GM12878 (cell line): ENCODE data around the gene TBC1D12. TPM values are rescaled to one million over a fixed set of nuclear protein-coding genes. Genes with fewer than 3 reads are reported as not detected.

ENCODE experiments used
- ATAC-seq: fragments of 200-7000 bp; cut with Tn5 transposase; 3 replicates; pipeline ENCODE4 v1.9.1; 2020; ENCODE audit warnings: mild to moderate bottlenecking, moderate library complexity
- BruUV-seq: library from RNA; stranded (reverse); fragments of 400-500 nt; replicated peaks from 2 replicates; lab custom pipeline; 2021; lab: Mats Ljungman, UMichigan
- CTCF ChIA-PET: fragments of 300-600 bp; sonication (Branson Sonifier 250); formaldehyde crosslinking; extraction: SDS; loops from one replicate; lab custom pipeline; 2021; ENCODE audit warnings: inconsistent platforms; lab: Yijun Ruan, JAX
- POLR2A ChIA-PET: fragments of 350-600 bp; formaldehyde crosslinking; extraction: SDS; loops from one replicate; lab custom pipeline; 2021; ENCODE audit warnings: inconsistent platforms; lab: Charles Lee
- RAD21 ChIA-PET: fragments of 300-600 bp; sonication (Branson Sonifier 250); formaldehyde crosslinking; loops from one replicate; lab custom pipeline; 2023; ENCODE audit warnings: antibody characterized with exemption; ENCODE audit not compliant: unreplicated experiment; lab: Charles Lee
- SMC1A ChIA-PET: fragments of 300-600 bp; sonication (Branson Sonifier 250); formaldehyde crosslinking; loops from one replicate; lab custom pipeline; 2023; ENCODE audit not compliant: unreplicated experiment, uncharacterized antibody; lab: Charles Lee
- DNase-seq: peaks from one replicate; pipeline ENCODE4 v3.0.0-alpha.2; 2011; ENCODE audit warnings: low read depth, low spot score
- FAIRE-seq: peaks from 3 replicates; lab custom pipeline; 2011; peaks lifted over from hg19 to GRCh38; lab: Jason Lieb, UNC
- H2AFZ ChIP-seq: 2 replicates; pipeline ENCODE4 v1.6.0; 2011; ENCODE audit warnings: low read depth, low read length, control low read depth; ENCODE audit not compliant: control insufficient read depth
- H3K27ac ChIP-seq: 2 replicates; pipeline ENCODE4 v1.5.1; 2011; ENCODE audit warnings: control low read depth; ENCODE audit not compliant: control insufficient read depth, insufficient read depth
- H3K27me3 ChIP-seq, 2 experiments: replicated peaks in 1 of 2; 2 replicates each; pipeline versions ENCODE4 v1.6.0 to v1.6.1; 2011; ENCODE audit warnings: low read length in 1 of 2; ENCODE audit not compliant: control insufficient read depth in 2 of 2, insufficient read depth in 2 of 2
- H3K36me3 ChIP-seq, 2 experiments: 2 replicates each; pipeline ENCODE4 v1.5.1; 2011; ENCODE audit warnings: low read length in 1 of 2; ENCODE audit not compliant: control insufficient read depth in 2 of 2, insufficient read depth in 2 of 2
- H3K4me1 ChIP-seq: 2 replicates; pipeline ENCODE4 v1.6.1; 2011; ENCODE audit warnings: mild to moderate bottlenecking, low read length, moderate library complexity, mixed read lengths; ENCODE audit not compliant: control insufficient read depth, insufficient read depth
- H3K4me2 ChIP-seq: 2 replicates; pipeline ENCODE4 v1.6.0; 2011; ENCODE audit warnings: control low read depth; ENCODE audit not compliant: control insufficient read depth, insufficient read depth
- H3K4me3 ChIP-seq: fragments of 200-600 bp; sonication (generic); 2 replicates; pipeline ENCODE4 v1.5.1; 2016
- H3K79me2 ChIP-seq: 2 replicates; pipeline ENCODE4 v1.6.0; 2011; ENCODE audit warnings: low read length; ENCODE audit not compliant: control insufficient read depth, insufficient read depth
- H3K9ac ChIP-seq: 2 replicates; pipeline ENCODE4 v1.8.0; 2011; ENCODE audit warnings: low read length, control low read depth, mixed read lengths; ENCODE audit not compliant: control insufficient read depth, insufficient read depth
- H3K9me3 ChIP-seq: replicated peaks from 3 replicates; pipeline ENCODE4 v1.5.1; 2011; ENCODE audit warnings: mild to moderate bottlenecking, low read length; ENCODE audit not compliant: control insufficient read depth, insufficient read depth
- H4K20me1 ChIP-seq: 2 replicates; pipeline ENCODE4 v1.6.0; 2011; ENCODE audit not compliant: control insufficient read depth, insufficient read depth
- ATF7 ChIP-seq: fragments of 450-650 bp; IDR thresholded peaks from 2 replicates; pipeline ENCODE4 v1.6.1; 2016; ENCODE audit warnings: low read depth, mild to moderate bottlenecking
- EGR1 ChIP-seq, 2 experiments: IDR thresholded peaks; 1 replicate in 1 of 2; 2 replicates in 1 of 2; pipeline ENCODE4 v1.6.1; 2011 to 2012; ENCODE audit warnings: low read depth in 2 of 2, low read length in 2 of 2, borderline replicate concordance in 1 of 2, mild to moderate bottlenecking in 1 of 2, moderate library complexity in 1 of 2
- JUNB ChIP-seq: IDR thresholded peaks from 2 replicates; pipeline ENCODE4 v1.6.1; 2016; ENCODE audit warnings: antibody characterized with exemption, mild to moderate bottlenecking
- MXI1 ChIP-seq: fragments of 150-350 bp; IDR thresholded peaks from 2 replicates; pipeline ENCODE4 v1.6.1; 2011; ENCODE audit warnings: low read depth, mild to moderate bottlenecking, inconsistent platforms, low read length, improper control_type of control experiment
- NBN ChIP-seq: fragments of 450-650 bp; IDR thresholded peaks from 2 replicates; pipeline ENCODE4 v1.6.1; 2016
- PAX8 ChIP-seq: fragments of 450-650 bp; IDR thresholded peaks from 2 replicates; pipeline ENCODE4 v1.6.1; 2017; ENCODE audit warnings: mild to moderate bottlenecking, moderate library complexity
- RAD21 ChIP-seq: IDR thresholded peaks from 2 replicates; pipeline ENCODE4 v1.6.1; 2011; ENCODE audit warnings: mild to moderate bottlenecking, low read depth, low read length, moderate library complexity; ENCODE audit not compliant: insufficient read depth
- RAD51 ChIP-seq: fragments of 450-650 bp; IDR thresholded peaks from 2 replicates; pipeline ENCODE4 v1.6.1; 2016; ENCODE audit warnings: moderate library complexity, mild to moderate bottlenecking, inconsistent platforms
- SPI1 ChIP-seq: IDR thresholded peaks from 2 replicates; pipeline ENCODE4 v1.6.1; 2011; ENCODE audit warnings: low read depth, mild to moderate bottlenecking, low read length, moderate library complexity, borderline replicate concordance; ENCODE audit not compliant: insufficient read depth
- SUPT20H ChIP-seq: IDR thresholded peaks from 2 replicates; pipeline ENCODE4 v1.6.1; 2011; ENCODE audit warnings: low read depth, mild to moderate bottlenecking, low read length, moderate library complexity, borderline replicate concordance; ENCODE audit not compliant: control insufficient read depth
- ZBED1 ChIP-seq: IDR thresholded peaks from 2 replicates; pipeline ENCODE4 v1.6.1; 2016; ENCODE audit warnings: borderline replicate concordance
- ZNF217 ChIP-seq: fragments of 450-650 bp; IDR thresholded peaks from 2 replicates; pipeline ENCODE4 v1.6.1; 2017; ENCODE audit warnings: antibody characterized with exemption, mild to moderate bottlenecking
- ZZZ3 ChIP-seq: IDR thresholded peaks from 2 replicates; pipeline ENCODE4 v1.6.1; 2011; ENCODE audit warnings: low read depth; ENCODE audit not compliant: control insufficient read depth, insufficient read length
- WGBS: methylation state at CpG from one replicate; pipeline ENCODE4 v1.1.6; 2016; ENCODE audit warnings: low lambda C conversion rate; ENCODE audit not compliant: insufficient replicate concordance, insufficient coverage; ENCODE audit errors: missing lambda C conversion rate; 5-methylcytosine and 5-hydroxymethylcytosine counted together
- in situ Hi-C: fragments of 300-500 bp; cut with MboI; formaldehyde crosslinking; loops from 9 replicates; pipeline ENCODE4 v1.14.3; 2018; ENCODE audit warnings: mixed read lengths
- intact Hi-C: fragments of 100-400 bp; cut with micrococcal nuclease; formaldehyde crosslinking; loops from one replicate; pipeline ENCODE4 v1.14.2; 2022; ENCODE audit not compliant: unreplicated experiment
- polyA plus RNA-seq, 11 experiments: library from polyadenylated mRNA; depleted of rRNA in 4 of 11; unstranded in 6 of 11; stranded (reverse) in 5 of 11; fragments of >200 nt; fragmentation: Nextera tagmentation in 4 of 11; fragmentation: Illumina TruSeq in 1 of 11; extraction: Ambion mirVana in 4 of 11; extraction: Trizol in 1 of 11; gene quantifications; 1 replicate in 1 of 11; 2 replicates in 10 of 11; pipeline versions ENCODE4 v1.2.1 to v1.2.3, GENCODE V29; 2011 to 2016; ENCODE audit warnings: inconsistent platforms in 2 of 11, missing spikeins in 2 of 11, low read depth in 1 of 11
- total RNA-seq, 4 experiments: library from RNA; depleted of rRNA in 3 of 4; stranded (reverse); fragments of >200 nt in 3 of 4; fragmentation: Illumina TruSeq in 1 of 4; extraction: Trizol in 1 of 4; gene quantifications; 2 replicates each; pipeline versions ENCODE4 v1.2.1 to v1.2.3, GENCODE V29; 2013 to 2021
- TF ChIP-seq, protein P1 (sequence below): fragments of 450-650 bp; IDR thresholded peaks from 2 replicates; pipeline ENCODE4 v1.6.1; 2017; ENCODE audit warnings: mild to moderate bottlenecking, moderate library complexity
- TF ChIP-seq, protein P2 (sequence below), 3 experiments: IDR thresholded peaks in 2 of 3; conservative IDR thresholded peaks in 1 of 3; 2 replicates each; pipeline ENCODE4 v1.5.1; 2011; ENCODE audit warnings: low read depth in 3 of 3, low read length in 3 of 3, mild to moderate bottlenecking in 3 of 3, control low read depth in 2 of 3, moderate library complexity in 2 of 3, inconsistent platforms in 1 of 3, mixed read lengths in 1 of 3; ENCODE audit not compliant: control insufficient read depth in 2 of 3, insufficient read depth in 1 of 3; ENCODE audit errors: extremely low read depth in 1 of 3

Gene TBC1D12
- total and polyA plus RNA-seq, 10 of the 15 experiments (the other 5 are each of a cell fraction or from before 2014, with no cell fraction given): 2.6 to 7.5 (median 3.8) TPM

DNA sequence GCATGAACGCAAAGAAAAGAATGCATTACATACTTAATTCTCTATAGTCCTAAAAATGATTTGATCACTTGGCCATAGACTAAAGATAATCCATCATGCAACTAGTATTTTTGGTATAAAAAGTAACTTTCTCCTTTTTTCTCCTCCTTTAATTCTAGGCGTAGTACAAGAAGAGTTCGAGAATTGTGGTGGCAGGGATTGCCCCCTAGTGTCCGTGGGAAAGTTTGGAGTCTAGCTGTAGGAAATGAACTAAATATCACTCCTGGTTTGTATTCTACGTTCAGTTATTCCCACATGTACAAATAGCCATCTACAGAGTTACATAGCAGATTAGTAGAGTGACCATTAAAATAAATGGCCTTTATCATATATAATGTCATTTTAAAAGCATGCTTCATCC is 97.7 kb downstream of the TBC1D12 start:
- FAIRE-seq (no peak), DNase-seq (no peak), ATAC-seq (no peak)
- Histone ChIP-seq H2AFZ (no peak overlapping the region), H3K27me3 (no peaks in the 10 kb centered on the region), H3K4me1 (peaks cover 6% of the 10 kb centered on the region), H3K4me3 (no peak overlapping the region), H4K20me1 (no peaks in the 10 kb centered on the region), H3K79me2 (no peaks in the 10 kb centered on the region), H3K36me3 (no peaks in the 10 kb centered on the region), H3K4me2 (no peak overlapping the region), H3K9ac (no peak overlapping the region), H3K27ac (no peak overlapping the region), H3K9me3 (no peaks in the 10 kb centered on the region)
- in situ Hi-C loops: no loop called here
- WGBS: 93% methylated on average over 5 of the region's 5 CpGs
- ChIA-PET RAD21 (no interaction called here), SMC1A (no interaction called here), CTCF (no interaction called here), POLR2A (no interaction called here)
- BruUV-seq: TSS peak; percentile 26
- no peak for TF ChIP-seq EGR1 (IDR thresholded peaks at IDR 0.05; ENCODE audit: borderline replicate concordance in 1 of 2, low read depth in 2 of 2, low read length in 2 of 2)
- no peak for TF ChIP-seq SPI1
- TF ChIP-seq SUPT20H: no peak
- TF ChIP-seq, protein P1, sequence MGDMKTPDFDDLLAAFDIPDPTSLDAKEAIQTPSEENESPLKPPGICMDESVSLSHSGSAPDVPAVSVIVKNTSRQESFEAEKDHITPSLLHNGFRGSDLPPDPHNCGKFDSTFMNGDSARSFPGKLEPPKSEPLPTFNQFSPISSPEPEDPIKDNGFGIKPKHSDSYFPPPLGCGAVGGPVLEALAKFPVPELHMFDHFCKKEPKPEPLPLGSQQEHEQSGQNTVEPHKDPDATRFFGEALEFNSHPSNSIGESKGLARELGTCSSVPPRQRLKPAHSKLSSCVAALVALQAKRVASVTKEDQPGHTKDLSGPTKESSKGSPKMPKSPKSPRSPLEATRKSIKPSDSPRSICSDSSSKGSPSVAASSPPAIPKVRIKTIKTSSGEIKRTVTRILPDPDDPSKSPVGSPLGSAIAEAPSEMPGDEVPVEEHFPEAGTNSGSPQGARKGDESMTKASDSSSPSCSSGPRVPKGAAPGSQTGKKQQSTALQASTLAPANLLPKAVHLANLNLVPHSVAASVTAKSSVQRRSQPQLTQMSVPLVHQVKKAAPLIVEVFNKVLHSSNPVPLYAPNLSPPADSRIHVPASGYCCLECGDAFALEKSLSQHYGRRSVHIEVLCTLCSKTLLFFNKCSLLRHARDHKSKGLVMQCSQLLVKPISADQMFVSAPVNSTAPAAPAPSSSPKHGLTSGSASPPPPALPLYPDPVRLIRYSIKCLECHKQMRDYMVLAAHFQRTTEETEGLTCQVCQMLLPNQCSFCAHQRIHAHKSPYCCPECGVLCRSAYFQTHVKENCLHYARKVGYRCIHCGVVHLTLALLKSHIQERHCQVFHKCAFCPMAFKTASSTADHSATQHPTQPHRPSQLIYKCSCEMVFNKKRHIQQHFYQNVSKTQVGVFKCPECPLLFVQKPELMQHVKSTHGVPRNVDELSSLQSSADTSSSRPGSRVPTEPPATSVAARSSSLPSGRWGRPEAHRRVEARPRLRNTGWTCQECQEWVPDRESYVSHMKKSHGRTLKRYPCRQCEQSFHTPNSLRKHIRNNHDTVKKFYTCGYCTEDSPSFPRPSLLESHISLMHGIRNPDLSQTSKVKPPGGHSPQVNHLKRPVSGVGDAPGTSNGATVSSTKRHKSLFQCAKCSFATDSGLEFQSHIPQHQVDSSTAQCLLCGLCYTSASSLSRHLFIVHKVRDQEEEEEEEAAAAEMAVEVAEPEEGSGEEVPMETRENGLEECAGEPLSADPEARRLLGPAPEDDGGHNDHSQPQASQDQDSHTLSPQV: no peak
- TF ChIP-seq, protein P2, sequence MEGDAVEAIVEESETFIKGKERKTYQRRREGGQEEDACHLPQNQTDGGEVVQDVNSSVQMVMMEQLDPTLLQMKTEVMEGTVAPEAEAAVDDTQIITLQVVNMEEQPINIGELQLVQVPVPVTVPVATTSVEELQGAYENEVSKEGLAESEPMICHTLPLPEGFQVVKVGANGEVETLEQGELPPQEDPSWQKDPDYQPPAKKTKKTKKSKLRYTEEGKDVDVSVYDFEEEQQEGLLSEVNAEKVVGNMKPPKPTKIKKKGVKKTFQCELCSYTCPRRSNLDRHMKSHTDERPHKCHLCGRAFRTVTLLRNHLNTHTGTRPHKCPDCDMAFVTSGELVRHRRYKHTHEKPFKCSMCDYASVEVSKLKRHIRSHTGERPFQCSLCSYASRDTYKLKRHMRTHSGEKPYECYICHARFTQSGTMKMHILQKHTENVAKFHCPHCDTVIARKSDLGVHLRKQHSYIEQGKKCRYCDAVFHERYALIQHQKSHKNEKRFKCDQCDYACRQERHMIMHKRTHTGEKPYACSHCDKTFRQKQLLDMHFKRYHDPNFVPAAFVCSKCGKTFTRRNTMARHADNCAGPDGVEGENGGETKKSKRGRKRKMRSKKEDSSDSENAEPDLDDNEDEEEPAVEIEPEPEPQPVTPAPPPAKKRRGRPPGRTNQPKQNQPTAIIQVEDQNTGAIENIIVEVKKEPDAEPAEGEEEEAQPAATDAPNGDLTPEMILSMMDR (IDR thresholded peaks at IDR 0.05 in 2 of 3, conservative IDR thresholded peaks at IDR 0.05 in 1 of 3; ENCODE audit: control insufficient read depth in 2 of 3, extremely low read depth in 1 of 3, insufficient read depth in 1 of 3, low read depth in 3 of 3, low read length in 3 of 3): peak in 2 of 3 experiments; percentile 7 to 20; a peak in 1 of 6 replicates
- TF ChIP-seq MXI1: no peak
- no peak for TF ChIP-seq JUNB
- TF ChIP-seq PAX8: no peak
- no peak for TF ChIP-seq RAD51
- 0 out of 2 replicates have a peak, but pooled peaks have one; percentile 18 for TF ChIP-seq RAD21
- no peak for TF ChIP-seq ZBED1
- no peak for TF ChIP-seq ZZZ3
- TF ChIP-seq ZNF217: no peak
- TF ChIP-seq ATF7: no peak
- TF ChIP-seq NBN: no peak
- intact Hi-C loops: no loop called here
